ENCODE data around the gene PAN2.
"Not testable (repeated sequence)": the region's sequence is repeated elsewhere in the genome, so short reads cannot be mapped to it uniquely, and the experiment has no call there.

The PAN2 gene

DNA sequence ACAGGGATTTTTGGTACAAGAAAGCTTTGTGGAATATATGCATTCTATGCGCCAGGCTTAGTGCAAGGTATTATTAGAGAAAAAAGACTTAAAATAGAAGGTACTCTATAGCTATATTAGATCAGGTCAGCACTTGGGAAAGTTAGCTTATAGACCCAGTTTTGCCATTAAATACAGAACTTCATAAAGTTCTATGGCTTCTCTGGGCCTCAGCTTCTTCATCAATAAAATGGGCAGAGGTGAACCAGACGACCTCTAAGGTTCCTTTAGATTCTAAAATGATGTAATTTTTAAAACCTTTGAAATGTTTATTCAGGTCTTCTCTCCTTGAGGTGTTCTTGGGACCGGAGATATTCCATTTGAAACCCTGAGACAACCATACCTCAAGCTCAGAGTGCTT is 25.1 kb downstream of the PAN2 start:
- DNase-seq (ENCODE audit: low read depth) = no peak

DNA sequence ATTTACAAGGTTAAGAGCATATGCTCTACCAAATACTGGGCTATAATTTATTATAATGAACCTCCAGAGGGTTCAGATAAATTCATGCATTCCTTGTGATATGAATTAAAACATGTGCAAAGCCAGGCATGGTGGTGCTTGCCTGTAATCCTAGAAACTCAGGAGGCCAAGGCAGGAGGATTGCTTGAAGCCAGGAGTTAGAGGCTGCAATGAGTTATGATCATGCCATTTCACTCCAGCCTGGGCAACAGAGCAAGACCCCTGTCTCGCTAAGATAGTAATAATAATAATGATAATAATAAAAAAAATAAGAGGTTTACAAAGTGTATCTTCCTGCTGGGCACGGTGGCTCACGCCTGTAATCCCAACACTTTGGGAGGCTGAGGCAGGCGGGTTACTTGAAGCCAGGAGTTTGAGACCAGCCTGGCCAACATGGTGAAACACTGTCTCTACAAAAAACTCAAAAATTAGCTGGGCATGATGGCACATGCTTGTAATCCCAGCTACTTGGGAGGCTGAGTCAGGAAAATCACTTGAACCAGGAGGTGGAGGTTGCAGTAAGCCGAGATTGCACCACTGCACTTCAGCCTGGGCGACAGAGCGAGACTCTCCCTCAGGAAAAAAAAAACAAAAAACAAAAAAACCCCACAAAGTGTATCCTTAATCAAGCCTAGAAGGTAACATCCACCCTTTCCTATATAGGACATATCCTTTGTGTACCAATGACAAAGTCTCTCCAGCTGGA is 26.4 kb downstream of the PAN2 start:
- DNase-seq (ENCODE audit: low read depth) = no peak

DNA sequence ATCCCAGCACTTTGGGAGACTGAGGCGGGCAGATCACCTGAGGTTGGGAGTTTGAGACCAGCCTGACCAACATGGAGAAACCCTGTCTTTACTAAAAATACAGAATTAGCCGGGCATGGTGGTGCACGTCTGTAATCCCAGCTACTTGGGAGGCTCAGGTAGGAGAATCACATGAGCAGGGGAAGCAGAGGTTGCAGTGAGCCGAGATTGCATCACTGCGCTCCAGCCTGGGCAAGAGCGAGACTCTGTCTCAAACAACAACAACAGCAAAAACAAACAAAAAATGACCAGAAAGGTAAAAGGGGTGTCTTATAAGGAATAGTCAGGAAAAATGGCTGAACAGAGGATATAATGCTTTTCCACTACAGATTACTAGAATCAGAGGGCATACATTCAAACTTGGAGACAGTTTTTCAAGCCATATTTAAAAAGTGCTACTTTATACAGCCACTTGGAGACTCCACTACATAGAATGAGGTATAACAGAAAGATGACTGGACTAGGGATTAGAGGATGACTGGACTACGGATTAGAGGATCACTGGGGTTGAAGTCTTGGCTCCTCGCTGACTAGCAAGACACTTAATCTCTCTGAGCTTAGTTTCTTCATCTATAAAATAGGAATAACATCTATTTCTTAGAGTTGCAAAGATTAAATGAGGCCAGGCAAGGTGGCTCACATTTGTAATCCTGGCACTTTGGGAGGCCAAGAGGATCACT is 28.8 kb downstream of the PAN2 start:
- no peak for DNase-seq (ENCODE audit: low read depth)

DNA sequence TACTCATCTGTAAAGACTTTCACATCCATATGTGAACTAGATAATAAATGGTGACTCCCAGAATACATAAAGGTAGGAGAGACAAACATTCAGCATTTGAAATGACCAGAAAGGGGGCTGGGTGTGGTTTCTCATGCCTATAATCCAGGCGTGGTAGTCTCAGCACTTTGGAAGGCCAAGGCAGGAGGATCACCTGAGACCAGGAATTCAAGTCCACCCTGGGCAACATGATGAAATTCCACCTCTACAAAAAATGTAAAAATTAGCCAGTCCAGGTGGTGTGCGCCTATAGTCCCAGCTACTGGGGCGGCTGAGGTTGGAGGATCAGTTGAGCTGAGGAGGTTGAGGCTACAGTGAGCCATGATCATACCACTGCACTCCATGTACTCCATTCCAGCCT is 29.5 kb downstream of the PAN2 start:
- DNase-seq (ENCODE audit: low read depth) = no peak

DNA sequence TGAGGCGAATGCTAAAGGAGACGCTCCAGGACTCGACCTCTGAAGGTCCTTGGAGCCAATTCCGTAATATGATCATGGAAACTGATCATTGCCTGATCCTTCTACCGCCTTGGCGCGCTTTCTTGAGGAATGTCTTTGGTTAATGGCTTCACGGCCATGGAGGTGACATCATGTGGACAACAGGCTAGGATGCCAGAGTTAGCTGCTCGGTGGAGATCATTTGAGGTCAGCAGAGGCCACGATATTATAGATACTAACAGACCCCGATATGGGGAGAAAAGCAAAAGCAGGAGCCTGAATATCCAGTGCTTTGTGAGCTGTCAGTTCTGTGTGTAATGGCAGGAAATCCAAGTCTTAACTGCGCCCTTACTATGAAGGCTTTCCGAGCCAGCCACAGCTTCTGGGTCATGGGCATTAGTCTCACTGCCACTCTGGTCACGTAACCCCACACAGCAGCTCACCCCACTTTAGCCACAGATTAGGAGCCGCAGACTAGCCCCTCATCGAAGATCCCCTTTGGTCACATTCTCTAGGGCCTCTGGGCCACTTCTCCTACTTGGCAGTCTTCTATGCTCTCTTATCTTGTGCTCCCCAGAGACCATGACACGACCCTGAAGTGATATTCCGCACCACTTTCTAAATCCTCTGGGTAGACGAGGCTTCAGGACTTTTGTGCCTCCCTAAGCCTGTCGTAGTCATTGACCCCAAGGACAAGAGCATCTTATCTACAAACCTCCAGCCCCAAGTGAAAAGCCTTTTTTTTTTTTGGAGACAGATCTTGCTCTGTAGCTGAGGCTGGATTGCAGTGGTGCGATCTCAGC is 32.9 kb downstream of the PAN2 start:
- no peak for DNase-seq (ENCODE audit: low read depth)

DNA sequence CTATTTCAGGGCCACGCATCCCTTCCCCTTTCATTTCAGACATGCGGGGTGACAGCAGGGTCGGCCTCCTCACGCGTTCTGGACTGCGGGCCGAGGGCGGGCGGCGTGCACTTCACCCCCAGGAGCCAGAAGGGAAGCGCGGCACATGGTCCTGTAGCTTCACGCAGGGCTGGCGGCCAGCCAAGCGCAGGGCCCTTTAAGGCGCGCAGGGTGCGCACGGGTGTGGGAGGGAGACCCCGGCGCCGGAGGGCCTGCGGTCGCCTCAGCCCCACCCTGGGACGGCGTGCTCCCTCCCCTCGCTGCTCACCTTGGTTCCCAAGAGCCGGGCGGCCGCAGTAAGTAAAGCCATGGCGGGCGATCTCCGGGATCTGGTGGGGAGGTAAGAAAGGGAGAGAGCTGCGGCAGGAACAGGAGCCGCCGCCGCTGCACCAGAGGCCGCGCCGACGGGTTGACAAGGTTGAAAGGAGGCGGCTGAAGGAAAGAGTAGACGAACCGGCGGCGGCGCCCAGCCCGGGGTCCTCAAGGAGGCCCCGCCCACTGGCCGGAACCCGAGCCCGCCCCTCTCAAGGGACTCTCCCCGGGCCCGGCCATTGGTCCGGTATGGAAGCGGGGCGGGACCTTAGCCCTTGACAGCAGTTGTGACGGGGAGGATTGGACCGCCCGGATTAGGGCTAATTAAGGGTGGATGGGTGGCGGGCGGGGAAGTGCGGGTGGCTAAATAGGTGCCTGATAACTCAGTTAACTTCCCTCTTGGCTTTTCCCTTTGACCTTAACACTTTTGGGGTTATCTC is 33.8 kb downstream of the PAN2 start, which contains the start of gene CS:
CS (minus strand) TSS at position 478 of the 791 bp plus-strand sequence; CDS start at position 349, 129 bp downstream.
- DNase-seq (ENCODE audit: low read depth) = peak; percentile 99

DNA sequence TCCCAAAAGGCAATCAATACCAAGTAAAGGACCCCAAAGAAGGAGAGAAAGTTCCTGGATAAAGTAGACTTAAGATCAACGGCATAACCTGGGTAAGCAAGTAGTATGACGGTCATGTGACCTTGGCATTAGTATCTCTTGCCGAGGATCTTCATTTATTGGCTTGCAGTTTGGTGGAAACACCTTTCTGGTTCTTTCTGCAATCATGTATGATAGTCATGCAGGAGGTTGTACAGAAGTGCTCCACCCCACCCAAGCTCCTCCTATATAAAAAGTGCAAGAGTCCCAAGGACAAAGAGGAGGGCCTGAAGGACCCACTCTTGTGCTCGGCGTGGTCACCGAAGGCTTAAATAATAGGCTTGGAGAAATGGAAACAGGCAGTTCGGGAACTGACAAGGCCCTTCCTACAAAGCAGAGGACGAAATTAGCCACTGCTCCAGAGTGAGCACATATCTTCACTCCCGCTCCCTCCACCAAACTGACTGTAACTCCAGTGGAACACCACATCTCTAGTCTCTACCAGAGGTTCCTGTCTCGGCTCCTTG is 34.4 kb downstream of the PAN2 start:
- DNase-seq (ENCODE audit: low read depth) = no peak

DNA sequence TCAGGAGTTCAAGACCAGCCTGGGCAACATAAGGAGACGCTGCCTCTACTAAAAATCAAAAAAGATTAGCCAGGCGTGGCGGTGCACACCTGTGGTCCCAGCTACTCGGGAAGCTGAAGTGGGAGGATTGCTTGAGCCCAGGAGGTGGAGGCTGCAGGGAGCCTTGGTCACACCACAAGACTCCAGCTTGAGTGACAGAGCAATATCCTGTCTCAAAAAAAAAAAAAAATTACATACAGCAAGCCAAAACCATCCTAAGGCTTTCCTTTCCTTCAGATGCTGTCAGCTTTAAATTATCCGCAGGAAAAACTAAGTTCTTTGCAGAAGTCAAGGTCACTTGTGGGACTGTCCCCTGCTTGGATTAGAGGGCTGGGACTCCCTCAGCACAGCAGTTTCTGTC is 35.0 kb downstream of the PAN2 start:
- no peak for DNase-seq (ENCODE audit: low read depth)

DNA sequence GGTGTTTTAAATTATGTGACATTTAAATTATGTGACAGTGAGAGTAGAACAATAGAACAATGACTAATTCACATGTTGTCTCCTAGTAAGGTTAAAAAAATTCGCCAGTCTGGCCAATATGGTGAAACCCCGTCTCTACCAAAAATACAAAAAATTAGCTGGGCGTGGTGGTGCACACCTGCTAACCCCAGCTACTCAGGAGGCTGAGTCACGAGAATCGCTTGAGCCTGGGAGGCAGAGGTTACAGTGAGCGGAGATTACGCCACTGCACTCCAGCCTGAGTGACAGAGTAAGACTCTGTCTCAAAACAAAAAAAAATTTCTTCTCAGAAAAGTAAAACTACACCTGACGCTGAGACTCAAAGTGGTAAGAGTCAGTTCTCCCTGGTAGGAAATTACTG is 36.4 kb downstream of the PAN2 start:
- DNase-seq (ENCODE audit: low read depth) = no peak

DNA sequence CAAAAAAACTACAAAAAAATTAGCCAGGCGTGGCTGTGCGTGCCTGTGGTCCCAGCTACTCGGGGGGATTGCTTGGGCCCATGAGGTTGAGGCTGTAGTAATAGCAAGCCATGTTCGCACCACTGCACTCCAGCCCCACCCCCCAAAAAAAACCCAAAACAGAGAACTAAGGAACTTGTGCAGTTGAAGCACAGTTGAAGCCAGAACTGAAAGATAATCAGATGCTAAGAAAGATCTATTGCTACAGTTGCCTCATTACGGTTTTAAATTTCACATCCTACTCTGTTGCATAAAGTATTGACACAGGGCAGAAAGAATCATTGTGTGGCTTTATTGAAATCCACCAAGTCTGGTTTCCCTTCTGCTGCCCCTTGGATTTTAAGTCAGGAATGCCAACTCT is 37.5 kb downstream of the PAN2 start:
- no peak for DNase-seq (ENCODE audit: low read depth)

DNA sequence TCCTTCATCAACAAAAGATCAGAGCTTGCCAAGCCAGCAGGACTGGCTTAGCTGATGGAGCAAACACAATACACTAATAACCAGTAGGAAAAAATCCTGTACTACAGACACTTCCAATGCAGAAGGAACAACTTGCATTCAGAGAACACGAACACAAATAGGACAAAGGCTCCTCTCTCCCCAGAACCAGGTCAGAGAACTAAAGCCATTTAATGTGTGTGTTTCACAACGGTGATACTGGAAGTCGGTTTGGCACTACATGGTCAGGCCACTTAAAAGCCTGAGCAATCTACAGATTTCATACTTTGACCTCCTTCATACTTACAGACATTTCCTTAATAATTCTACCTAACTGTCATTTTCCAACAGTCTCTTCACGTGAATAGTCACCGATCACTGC is 40.0 kb downstream of the PAN2 start:
- DNase-seq (ENCODE audit: low read depth) = no peak

DNA sequence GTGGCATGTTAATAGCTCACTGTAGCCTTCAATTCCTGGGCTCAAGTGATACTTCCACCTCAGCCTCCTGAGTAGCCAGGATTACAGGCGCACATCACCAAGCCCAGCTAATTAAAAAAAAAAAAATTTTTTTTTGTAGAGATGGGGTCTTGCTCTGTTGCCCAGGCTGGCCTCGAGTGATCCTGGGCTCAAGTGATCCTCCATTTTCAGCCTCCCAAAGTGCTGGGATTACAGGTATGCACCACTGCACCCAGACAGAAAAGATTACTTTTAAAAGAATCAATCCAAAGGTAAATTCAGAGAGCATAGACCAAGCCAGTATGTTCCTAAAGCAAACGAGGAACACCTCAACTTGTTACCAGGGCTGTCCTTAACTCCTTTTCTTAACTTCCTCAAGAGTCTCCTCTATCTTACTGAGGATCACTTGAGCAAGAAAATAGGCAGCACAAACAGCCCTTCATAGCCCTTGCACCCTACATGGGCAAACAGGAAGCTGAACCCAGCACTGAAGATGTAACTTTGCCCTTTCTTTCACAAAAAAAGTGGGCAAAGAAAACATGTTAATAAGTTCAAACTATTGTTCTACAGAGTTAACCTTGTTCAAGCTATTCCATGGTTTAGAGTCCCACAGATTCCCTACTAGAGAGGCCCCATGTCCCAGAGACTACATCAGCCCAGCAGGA is 45.0 kb downstream of the PAN2 start:
- no peak for DNase-seq (ENCODE audit: low read depth)

DNA sequence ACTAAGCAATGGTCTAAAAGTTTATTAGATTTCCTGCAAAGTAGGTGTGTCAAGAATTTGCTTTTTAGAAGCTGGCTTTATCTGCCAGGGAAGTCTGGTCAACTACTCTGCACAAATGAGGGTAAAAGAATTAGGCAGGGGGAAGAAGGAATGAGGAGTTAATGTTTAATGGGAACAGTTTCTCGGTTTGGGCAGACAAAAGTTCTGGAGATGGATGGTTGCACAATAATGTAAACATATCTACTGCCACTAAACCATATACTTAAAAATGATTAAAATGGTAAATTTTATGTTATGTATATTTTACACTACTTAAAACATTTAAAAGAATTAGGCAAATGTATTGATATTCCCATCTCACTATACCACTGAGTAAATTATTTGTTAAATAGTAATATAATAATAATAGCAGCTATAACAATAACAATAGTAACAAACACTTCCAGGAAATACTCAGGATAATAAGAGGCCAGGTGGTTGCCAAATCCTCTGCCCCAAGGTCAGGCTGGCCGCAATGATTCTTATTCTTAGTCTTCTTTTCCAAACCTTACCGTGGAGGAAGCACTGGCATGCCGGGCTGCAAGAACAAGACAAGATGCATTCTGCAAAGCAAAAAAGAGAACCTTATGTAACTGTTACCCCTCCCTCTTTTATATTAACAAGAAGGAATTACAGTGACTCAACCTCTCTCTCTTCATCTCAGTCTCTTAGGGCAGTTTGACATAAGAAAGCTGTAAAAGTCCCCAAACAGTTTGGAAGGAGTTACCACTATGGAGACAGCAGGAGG is 47.6 kb downstream of the PAN2 start:
- DNase-seq (ENCODE audit: low read depth) = no peak

DNA sequence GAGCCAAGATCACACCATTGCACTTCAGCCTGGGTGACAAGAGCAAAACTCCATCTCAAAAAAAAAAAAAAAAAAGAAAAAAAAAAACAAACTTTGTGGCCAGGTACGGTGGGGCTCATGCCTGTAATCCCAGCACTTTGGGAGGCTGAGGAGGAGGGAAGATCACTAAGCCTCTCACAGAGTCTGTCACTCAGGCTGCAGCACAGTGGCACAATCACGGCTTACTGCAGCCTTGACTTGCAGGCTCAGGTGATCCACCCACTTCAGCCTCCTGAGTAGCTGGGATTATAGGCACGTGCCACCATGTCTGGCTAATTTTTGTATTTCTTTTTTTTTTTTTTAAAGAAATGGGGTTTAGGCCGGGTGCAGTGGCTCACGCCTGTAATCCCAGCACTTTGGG is 49.5 kb downstream of the PAN2 start:
- DNase-seq (ENCODE audit: low read depth) = not testable (repeated sequence)

DNA sequence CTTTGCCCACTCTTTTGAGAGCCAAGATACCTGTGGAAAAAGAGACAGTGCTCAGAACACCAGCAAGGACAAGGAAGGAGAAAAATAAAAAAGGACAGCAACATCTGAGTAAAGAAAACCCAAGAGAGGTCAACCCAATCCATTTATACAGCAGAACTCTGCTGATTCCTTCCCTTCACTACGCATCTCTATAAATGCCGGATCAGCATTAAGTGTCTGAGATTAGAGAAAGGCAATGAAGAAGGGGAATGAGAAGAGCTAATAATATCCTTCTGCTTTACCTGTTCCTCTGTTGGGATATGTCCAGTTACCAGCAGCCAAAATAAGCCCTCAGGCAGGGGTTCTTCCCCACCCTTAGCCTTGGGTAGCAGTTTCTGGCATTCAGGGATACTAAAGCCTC is 51.2 kb downstream of the PAN2 start:
- no peak for DNase-seq (ENCODE audit: low read depth)

DNA sequence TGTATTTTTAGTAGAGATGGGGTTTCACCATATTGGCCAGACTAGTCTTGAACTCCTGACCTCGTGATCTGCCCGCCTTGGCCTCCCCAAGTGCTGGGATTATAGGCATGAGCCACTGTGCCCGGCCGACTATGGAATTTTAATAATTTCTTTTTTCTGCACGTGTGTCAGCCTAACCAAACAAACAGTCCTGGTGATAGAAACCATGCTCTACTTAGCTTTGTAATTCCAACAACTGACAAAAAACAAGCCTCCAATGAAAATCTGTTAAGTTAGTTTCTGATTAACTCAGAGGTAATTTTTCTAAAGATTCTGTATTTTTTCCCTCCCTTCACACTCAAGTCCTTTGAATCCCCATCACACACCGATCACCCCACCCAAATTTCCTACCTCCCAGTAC is 51.8 kb downstream of the PAN2 start:
- no peak for DNase-seq (ENCODE audit: low read depth)

DNA sequence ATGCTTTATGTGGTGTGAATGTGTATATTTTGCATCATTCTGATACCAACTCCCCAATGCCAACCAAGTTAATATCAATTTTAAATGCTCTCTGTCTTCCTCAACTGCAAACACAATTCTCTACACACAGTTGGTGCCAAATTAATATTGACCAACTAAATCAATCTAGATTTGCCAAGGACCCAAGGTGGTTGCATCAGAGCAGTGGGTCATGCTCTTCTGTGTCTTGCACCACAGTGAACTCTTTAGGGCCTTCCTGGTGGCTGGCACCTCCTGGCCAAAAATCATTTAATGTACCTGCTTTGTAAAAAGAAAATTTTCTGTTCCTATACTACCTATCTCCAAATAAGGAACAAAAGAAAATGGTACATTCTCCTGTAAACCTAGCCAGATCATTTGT is 53.0 kb downstream of the PAN2 start:
- DNase-seq (ENCODE audit: low read depth) = no peak

DNA sequence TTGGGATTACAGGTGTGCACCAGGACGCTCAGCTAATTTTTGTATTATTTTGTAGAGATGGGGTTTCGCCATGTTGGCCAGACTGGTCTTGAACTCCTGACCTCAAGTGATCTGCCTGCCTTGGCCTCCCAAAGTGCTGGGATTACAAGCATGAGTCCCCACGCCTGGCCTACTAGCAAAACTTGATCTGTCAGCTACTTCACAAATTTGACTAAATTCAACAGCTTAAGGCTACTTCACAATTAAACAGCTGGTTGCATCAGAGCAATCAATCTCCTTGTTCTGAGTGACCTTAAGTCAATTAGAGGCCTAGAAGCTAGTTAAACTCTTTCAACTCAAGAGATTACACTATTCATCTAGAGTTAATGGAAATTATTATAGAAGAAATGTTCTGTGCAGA is 54.9 kb downstream of the PAN2 start:
- DNase-seq (ENCODE audit: low read depth) = no peak

DNA sequence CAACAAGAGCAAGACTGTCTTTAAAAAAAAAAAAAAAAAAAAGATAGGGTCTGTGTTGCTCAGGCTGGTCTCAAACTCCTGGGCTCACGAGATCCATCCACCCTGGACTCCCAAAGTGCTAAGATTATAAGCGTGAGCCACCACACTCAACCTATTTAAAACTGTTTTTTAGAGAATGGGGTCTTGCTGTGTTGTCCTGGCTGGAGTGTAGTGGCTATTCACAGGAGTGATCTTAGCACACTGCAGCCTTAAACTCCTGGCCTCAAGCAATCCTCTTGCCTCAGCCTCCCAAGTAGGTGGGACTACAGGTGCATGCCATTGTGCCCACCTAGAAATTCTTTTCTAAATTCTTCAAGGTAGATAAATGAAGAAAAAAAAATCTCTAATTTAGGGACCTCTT is 59.5 kb downstream of the PAN2 start:
- DNase-seq (ENCODE audit: low read depth) = no peak

DNA sequence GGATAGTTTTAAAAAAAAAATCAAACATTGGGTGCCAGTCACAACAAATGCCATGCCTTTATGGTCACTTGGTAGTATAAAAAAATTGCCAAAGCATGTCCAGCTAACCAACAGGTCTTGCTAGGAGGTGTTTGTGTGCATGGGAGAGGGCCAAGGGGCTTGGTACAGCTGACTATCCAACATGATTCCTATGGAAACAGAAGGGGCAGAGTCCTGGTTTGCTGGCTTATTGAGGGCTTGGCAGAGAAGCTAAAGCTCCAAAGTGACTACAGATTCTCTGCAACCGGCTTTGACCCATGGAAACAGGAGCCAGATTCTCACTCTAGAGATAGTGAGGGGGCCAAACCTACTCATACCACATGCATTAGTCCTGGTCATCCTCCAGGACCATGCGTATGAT is 61.3 kb downstream of the PAN2 start:
- not testable (repeated sequence) for DNase-seq (ENCODE audit: low read depth)

Measured in activated T-cell treated with anti-CD3 and anti-CD28 coated beads for 1 hour (primary cell).